ENCODE results near the gene GCK. TPM values are rescaled to one million over a fixed set of nuclear protein-coding genes. Genes with fewer than 3 reads are reported as not detected.

Gene GCK
- total RNA-seq, 3 donors from 2014 or later (not counting 1 experiment from before 2014, with no cell fraction given) = not detected

GRCh38 chr7:44189993-44190872, 994 bp upstream of the GCK start:
- Histone ChIP-seq H3K9me3 (ENCODE audit: control insufficient read depth, insufficient read depth, low read length) (no peaks in the 10 kb centered on the region), H3K36me3 (ENCODE audit: control insufficient read depth, insufficient read depth, low read length) (no peaks in the 10 kb centered on the region), H3K4me3 (ENCODE audit: low read length) (no peak overlapping the region), H3K27me3 (ENCODE audit: control insufficient read depth, insufficient read depth, low read length) (peaks cover 3% of the 10 kb centered on the region), H3K27ac (ENCODE audit: low read length) (no peak overlapping the region), H3K4me1 (ENCODE audit: control insufficient read depth, insufficient read depth, low read length) (no peaks in the 10 kb centered on the region)
- peaks cover 25 to 37% of the 10 kb centered on the region in 2 donors for H3K27me3 Mint-ChIP-seq (ENCODE audit: low read depth in 2 of 2)
- no peak for TF ChIP-seq CTCF (IDR thresholded peaks at IDR 0.05)
- no peaks in the 10 kb centered on the region for H3K9me3 Mint-ChIP-seq
- no peak for DNase-seq
- no peaks in the 10 kb centered on the region for H3K36me3 Mint-ChIP-seq
- WGBS (ENCODE audit: insufficient coverage) = 86% methylated on average over 14 of the region's 14 CpGs
- intact Hi-C loops (cut with micrococcal nuclease) = no loop called here
- no peak overlapping the region for H3K27ac Mint-ChIP-seq
- no peak overlapping the region for H3K4me3 Mint-ChIP-seq
- ATAC-seq = no peak
- H3K4me1 Mint-ChIP-seq = no peaks in the 10 kb centered on the region

DNA sequence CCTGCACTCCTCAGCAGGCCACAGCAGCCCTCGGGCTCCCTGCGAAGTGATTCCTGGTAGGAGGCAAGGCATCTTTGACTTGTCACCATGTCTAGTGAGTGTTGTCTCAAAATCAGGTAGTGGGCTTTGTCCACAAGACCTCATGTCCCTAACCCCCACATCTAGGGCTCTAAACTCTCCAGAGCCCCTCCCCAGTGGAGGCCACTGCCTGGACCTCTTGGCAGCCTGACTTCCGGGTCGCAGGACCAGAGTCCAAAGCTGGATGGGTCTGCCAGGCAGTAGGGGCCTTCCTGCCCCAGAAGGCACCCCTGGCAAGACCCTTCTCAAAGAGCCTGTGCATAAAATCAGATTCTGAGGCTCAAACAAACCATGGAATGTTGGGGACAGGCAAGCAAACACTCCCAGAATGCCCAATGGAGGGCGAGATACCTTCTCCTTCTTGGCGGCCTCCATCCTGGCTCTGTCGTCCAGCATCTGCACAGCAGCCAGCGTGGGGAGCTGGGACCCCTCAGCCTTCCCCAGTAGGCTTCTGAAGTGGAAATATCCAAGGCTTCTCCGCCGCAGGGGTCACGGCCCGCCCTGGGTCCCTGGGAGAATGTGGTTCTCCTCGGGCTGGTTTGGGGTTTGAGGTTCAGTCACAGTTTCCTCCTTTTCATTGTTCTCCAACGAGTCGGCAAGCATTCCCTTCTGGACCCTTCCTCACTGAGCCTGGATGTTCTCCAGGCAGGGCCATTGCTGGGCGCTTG, 586 bp downstream of the GCK start:
- ATAC-seq = no peak
- Histone ChIP-seq H3K4me1 (ENCODE audit: control insufficient read depth, insufficient read depth, low read length) (no peaks in the 10 kb centered on the region), H3K4me3 (ENCODE audit: low read length) (no peak overlapping the region), H3K27me3 (ENCODE audit: control insufficient read depth, insufficient read depth, low read length) (peaks cover 3% of the 10 kb centered on the region), H3K9me3 (ENCODE audit: control insufficient read depth, insufficient read depth, low read length) (no peaks in the 10 kb centered on the region), H3K36me3 (ENCODE audit: control insufficient read depth, insufficient read depth, low read length) (no peaks in the 10 kb centered on the region), H3K27ac (ENCODE audit: low read length) (no peak overlapping the region)
- Mint-ChIP-seq H3K36me3 (no peaks in the 10 kb centered on the region), H3K27me3 (ENCODE audit: low read depth in 2 of 2) (peaks cover 23 to 27% of the 10 kb centered on the region in 2 donors), H3K4me1 (no peaks in the 10 kb centered on the region), H3K27ac (no peak overlapping the region), H3K9me3 (no peaks in the 10 kb centered on the region), H3K4me3 (no peak overlapping the region)
- 76% methylated on average over 16 of the region's 16 CpGs for WGBS (ENCODE audit: insufficient coverage)
- intact Hi-C loops (cut with micrococcal nuclease) = no loop called here
- no peak for DNase-seq
- no peak for TF ChIP-seq CTCF (IDR thresholded peaks at IDR 0.05)

- Histone ChIP-seq H3K9me3 (ENCODE audit: control insufficient read depth, insufficient read depth, low read length) (peaks cover 3% of the 10 kb centered on the region), H3K27ac (ENCODE audit: low read length) (no peak overlapping the region), H3K36me3 (ENCODE audit: control insufficient read depth, insufficient read depth, low read length) (no peaks in the 10 kb centered on the region), H3K4me1 (ENCODE audit: control insufficient read depth, insufficient read depth, low read length) (no peaks in the 10 kb centered on the region), H3K27me3 (ENCODE audit: control insufficient read depth, insufficient read depth, low read length) (peaks cover 3% of the 10 kb centered on the region), H3K4me3 (ENCODE audit: low read length) (no peak overlapping the region)
- intact Hi-C loops (cut with micrococcal nuclease) = no loop called here
- Mint-ChIP-seq H3K36me3 (no peaks in the 10 kb centered on the region), H3K27ac (no peak overlapping the region), H3K27me3 (ENCODE audit: low read depth in 2 of 2) (peaks cover 20% of the 10 kb centered on the region in 2 donors), H3K9me3 (no peaks in the 10 kb centered on the region), H3K4me3 (no peak overlapping the region), H3K4me1 (no peaks in the 10 kb centered on the region)
- WGBS (ENCODE audit: insufficient coverage) = 84% methylated on average over 9 of the region's 9 CpGs
- ATAC-seq = no peak
- no peak for TF ChIP-seq CTCF (IDR thresholded peaks at IDR 0.05)
- DNase-seq = no peak
Observed at GRCh38 chr7:44187636-44188416, 1.4 kb downstream of the GCK start.
